T-cell (primary cell): Measurements from ENCODE around the gene OR1F1. TPM values are rescaled to one million over a fixed set of nuclear protein-coding genes. Genes with fewer than 3 reads are reported as not detected.

ENCODE experiments used
- ATAC-seq, 4 experiments: fragments of 200-7000 bp in 3 of 4; fragments of 150-1000 bp in 1 of 4; cut with Tn5 transposase; replicated peaks in 1 of 4; 1 replicate in 3 of 4; 2 replicates in 1 of 4; pipeline ENCODE4 v1.10.0; 2021; ENCODE audit warnings: moderate library complexity in 3 of 4, mild to moderate bottlenecking in 2 of 4, moderate number of reproducible peaks in 1 of 4
- CTCF ChIA-PET, 2 donors: fragments of 300-600 bp; sonication (Branson Sonifier 250); formaldehyde crosslinking; loops; one replicate each; lab custom pipeline; 2022; ENCODE audit warnings: antibody characterized with exemption in 2 of 2; lab: Charles Lee
- POLR2A ChIA-PET, 2 donors: fragments of 300-600 bp; sonication (Branson Sonifier 250); formaldehyde crosslinking; loops; one replicate each; lab custom pipeline; 2022; ENCODE audit warnings: antibody characterized with exemption in 2 of 2; lab: Charles Lee
- DNase-seq, 35 experiments: peaks; one replicate each; pipeline versions ENCODE4 v3.0.0 to v3.0.0-alpha.2; 2013 to 2023
- H3K27ac ChIP-seq: one replicate; pipeline ENCODE4 v1.5.1; 2013; ENCODE audit warnings: low read length
- H3K27me3 ChIP-seq, 2 experiments: replicated peaks in 1 of 2; 1 replicate in 1 of 2; 2 replicates in 1 of 2; pipeline versions ENCODE4 v1.6.1 to v1.7.0; 2013; ENCODE audit warnings: low read length in 1 of 2, mixed read lengths in 1 of 2; ENCODE audit not compliant: control insufficient read depth in 2 of 2, insufficient read depth in 2 of 2; ENCODE audit errors: extremely low read depth in 1 of 2
- H3K36me3 ChIP-seq, 2 donors: 1 replicate in 1 of 2; 2 replicates in 1 of 2; pipeline versions ENCODE4 v1.6.1 to v1.7.0; 2013; ENCODE audit warnings: low read length in 1 of 2; ENCODE audit not compliant: control insufficient read depth in 2 of 2, insufficient read depth in 1 of 2; ENCODE audit errors: extremely low read depth in 1 of 2
- H3K4me1 ChIP-seq, 2 experiments: 1 replicate in 1 of 2; 2 replicates in 1 of 2; pipeline versions ENCODE4 v1.6.1 to v1.7.0; 2013; ENCODE audit warnings: low read length in 2 of 2, mixed read lengths in 1 of 2; ENCODE audit not compliant: insufficient read depth in 2 of 2, control insufficient read depth in 1 of 2; ENCODE audit errors: extremely low read depth in 1 of 2
- H3K4me3 ChIP-seq, 2 donors: 1 replicate in 1 of 2; 2 replicates in 1 of 2; pipeline versions ENCODE4 v1.5.1 to v1.7.0; 2013; ENCODE audit warnings: mild to moderate bottlenecking in 2 of 2, low read length in 1 of 2, moderate library complexity in 1 of 2; ENCODE audit not compliant: control insufficient read depth in 1 of 2; ENCODE audit errors: extremely low read depth in 1 of 2
- H3K9me3 ChIP-seq: 2 replicates; pipeline ENCODE4 v1.7.0; 2013
- H3K27ac Mint-ChIP-seq, 2 donors: one replicate each; pipeline ENCODE4 v1.8.0; 2020 to 2021; ENCODE audit warnings: mild to moderate bottlenecking in 2 of 2, mixed read lengths in 2 of 2
- H3K27me3 Mint-ChIP-seq, 2 donors: one replicate each; pipeline ENCODE4 v1.8.0; 2021 to 2022; ENCODE audit warnings: mixed read lengths in 2 of 2
- H3K36me3 Mint-ChIP-seq: one replicate; pipeline ENCODE4 v1.8.0; 2021; ENCODE audit warnings: mixed read lengths
- H3K4me1 Mint-ChIP-seq, 3 donors: one replicate each; pipeline ENCODE4 v1.8.0; 2020 to 2022; ENCODE audit warnings: mixed read lengths in 3 of 3, mild to moderate bottlenecking in 1 of 3
- H3K4me3 Mint-ChIP-seq, 3 donors: one replicate each; pipeline ENCODE4 v1.8.0; 2020 to 2022; ENCODE audit warnings: mild to moderate bottlenecking in 3 of 3, mixed read lengths in 3 of 3, moderate library complexity in 3 of 3
- H3K9me3 Mint-ChIP-seq, 3 donors: one replicate each; pipeline ENCODE4 v1.8.0; 2020 to 2022; ENCODE audit warnings: mixed read lengths in 3 of 3
- WGBS: methylation state at CpG from one replicate; pipeline ENCODE4 v1.1.5; 2013; ENCODE audit warnings: missing lambda C conversion rate; ENCODE audit not compliant: insufficient coverage; 5-methylcytosine and 5-hydroxymethylcytosine counted together
- total RNA-seq, 35 experiments: library from RNA in 6 of 35; stranded (reverse) in 6 of 35; fragments of 120-200 nt in 1 of 35; gene quantifications; one replicate each; pipeline versions ENCODE4 v1.2.1 to v1.2.4 and lab custom pipeline; 2013 to 2026

The OR1F1 gene
- total RNA-seq, 5 donors from 2014 or later (not counting 1 experiment from before 2014, with no cell fraction given), result not detected

GRCh38 chr16:3152991-3153368 is 35.0 kb upstream of the OR1F1 start:
- H3K36me3 Mint-ChIP-seq, result no peaks in the 10 kb centered on the region
- peaks cover 0 to 5% of the 10 kb centered on the region in 2 donors for H3K27me3 Mint-ChIP-seq
- ATAC-seq (no peak), DNase-seq (no peak)
- H3K27me3 ChIP-seq, result peaks cover 0 to 14% of the 10 kb centered on the region in 2 experiments
- CTCF ChIA-PET, result no interaction called here
- H3K4me1 ChIP-seq, result peaks cover 11 to 50% of the 10 kb centered on the region in 2 experiments
- H3K4me3 ChIP-seq, result no peak overlapping the region
- H3K36me3 ChIP-seq, result no peaks in the 10 kb centered on the region
- no CpG with 5 or more reads among the region's 8 CpGs for WGBS
- H3K9me3 ChIP-seq, result no peaks in the 10 kb centered on the region
- H3K4me3 Mint-ChIP-seq, result peak overlapping the region; percentile 71 to 93 (median 81)
- H3K27ac Mint-ChIP-seq, result peak overlapping the region; percentile 79 to 94
- H3K4me1 Mint-ChIP-seq, result peaks cover 30 to 35% (median 32%) of the 10 kb centered on the region in 3 donors
- H3K27ac ChIP-seq, result peak overlapping the region; percentile 42
- H3K9me3 Mint-ChIP-seq, result peaks cover 0 to 25% (median 2%) of the 10 kb centered on the region in 3 donors
- POLR2A ChIA-PET, result interaction anchor here in 1 of 2 donors (0.6 kb wide), 1 partner anchor 893 kb away, joined by 18 read pairs; no protein-coding TSS in a partner anchor

- Histone ChIP-seq H3K27ac (no peak overlapping the region), H3K9me3 (no peaks in the 10 kb centered on the region), H3K27me3 (peaks cover 0 to 17% of the 10 kb centered on the region in 2 experiments), H3K4me1 (peaks cover 17 to 52% of the 10 kb centered on the region in 2 experiments), H3K4me3 (no peak overlapping the region), H3K36me3 (no peaks in the 10 kb centered on the region)
- no peak overlapping the region for H3K4me3 Mint-ChIP-seq
- no peaks in the 10 kb centered on the region for H3K36me3 Mint-ChIP-seq
- peak overlapping the region; percentile 61 to 66 for H3K27ac Mint-ChIP-seq
- ChIA-PET CTCF (no interaction called here), POLR2A (no interaction called here)
- ATAC-seq, result no peak
- peaks cover 0 to 25% (median 2%) of the 10 kb centered on the region in 3 donors for H3K9me3 Mint-ChIP-seq
- WGBS, result 92% methylated on average over 1 of the region's 2 CpGs
- no peak for DNase-seq
- H3K4me1 Mint-ChIP-seq, result peaks cover 36 to 42% (median 40%) of the 10 kb centered on the region in 3 donors
- peaks cover 0 to 5% of the 10 kb centered on the region in 2 donors for H3K27me3 Mint-ChIP-seq
Observed at GRCh38 chr16:3155181-3155580, 32.8 kb upstream of the OR1F1 start.

- Mint-ChIP-seq H3K4me3 (no peak overlapping the region), H3K27me3 (peaks cover 0 to 5% of the 10 kb centered on the region in 2 donors), H3K4me1 (peaks cover 32 to 39% (median 34%) of the 10 kb centered on the region in 3 donors), H3K27ac (no peak overlapping the region), H3K9me3 (peaks cover 0 to 25% (median 2%) of the 10 kb centered on the region in 3 donors), H3K36me3 (no peaks in the 10 kb centered on the region)
- ATAC-seq (no peak), DNase-seq (no peak)
- Histone ChIP-seq H3K27me3 (peaks cover 0 to 15% of the 10 kb centered on the region in 2 experiments), H3K9me3 (no peaks in the 10 kb centered on the region), H3K4me1 (peaks cover 14 to 47% of the 10 kb centered on the region in 2 experiments), H3K27ac (no peak overlapping the region), H3K36me3 (no peaks in the 10 kb centered on the region), H3K4me3 (no peak overlapping the region)
- ChIA-PET CTCF (no interaction called here), POLR2A (no interaction called here)
- 100% methylated on average over 2 of the region's 3 CpGs for WGBS
Observed at GRCh38 chr16:3155972-3156371, 32.0 kb upstream of the OR1F1 start.

GRCh38 chr16:3157229-3158025 is 30.6 kb upstream of the OR1F1 start:
- DNase-seq (peak in 21 of 35 experiments; percentile 15 to 70 (median 38)), ATAC-seq (peak; percentile 1 to 11 (median 6))
- Mint-ChIP-seq H3K9me3 (peaks cover 0 to 24% (median 2%) of the 10 kb centered on the region in 3 donors), H3K36me3 (no peaks in the 10 kb centered on the region), H3K27me3 (peaks cover 0 to 4% of the 10 kb centered on the region in 2 donors), H3K27ac (peak overlapping the region; percentile 88 to 90), H3K4me1 (peaks cover 27 to 34% (median 30%) of the 10 kb centered on the region in 3 donors), H3K4me3 (peak overlapping the region; percentile 87 to 96 (median 91))
- Histone ChIP-seq H3K27me3 (peaks cover 0 to 8% of the 10 kb centered on the region in 2 experiments), H3K4me1 (peaks cover 12 to 33% of the 10 kb centered on the region in 2 experiments), H3K4me3 (peak overlapping the region; percentile 57 to 67), H3K36me3 (no peaks in the 10 kb centered on the region), H3K9me3 (no peaks in the 10 kb centered on the region), H3K27ac (peak overlapping the region; percentile 69)
- POLR2A ChIA-PET, result interaction anchor here in 1 of 2 donors (0.7 kb wide), 1 partner anchor 156 kb away, joined by 3 read pairs; no protein-coding TSS in a partner anchor
- 2% methylated on average over 48 of the region's 59 CpGs for WGBS
- CTCF ChIA-PET, result interaction anchor here (0.6 to 1.4 kb wide), 2 partner anchors 7 to 56 kb away, joined by 6 to 8 read pairs; no protein-coding TSS in a partner anchor

- Mint-ChIP-seq H3K27ac (peak overlapping the region; percentile 88 to 90), H3K36me3 (no peaks in the 10 kb centered on the region), H3K27me3 (no peaks in the 10 kb centered on the region), H3K4me3 (peak overlapping the region; percentile 87 to 96 (median 91)), H3K4me1 (peaks cover 22 to 29% (median 24%) of the 10 kb centered on the region in 3 donors), H3K9me3 (peaks cover 0 to 20% (median 2%) of the 10 kb centered on the region in 3 donors)
- POLR2A ChIA-PET, result interaction anchor here (0.7 kb wide), 2 partner anchors 9 to 12 kb away, joined by 3 to 16 read pairs; no protein-coding TSS in a partner anchor
- ATAC-seq (peak; percentile 12 to 20 (median 15)), DNase-seq (no peak)
- WGBS, result 2% methylated on average over 23 of the region's 27 CpGs
- H3K9me3 ChIP-seq, result no peaks in the 10 kb centered on the region
- peaks cover 12 to 30% of the 10 kb centered on the region in 2 experiments for H3K4me1 ChIP-seq
- H3K27ac ChIP-seq, result peak overlapping the region; percentile 69
- no peaks in the 10 kb centered on the region for H3K36me3 ChIP-seq
- CTCF ChIA-PET, result interaction anchor here (0.6 to 1.4 kb wide), 6 partner anchors 8 to 906 kb away, joined by 3 to 13 read pairs (median 4); no protein-coding TSS in a partner anchor
- H3K27me3 ChIP-seq, result peaks cover 0 to 7% of the 10 kb centered on the region in 2 experiments
- peak overlapping the region; percentile 57 to 67 for H3K4me3 ChIP-seq
Observed at GRCh38 chr16:3158026-3158509, 29.9 kb upstream of the OR1F1 start.
